Activated CD4-positive, alpha-beta T cell treated with anti-CD3 and anti-CD28 coated beads for 36 hours (primary cell): Measurements from ENCODE around the gene ZNF689. TPM values are rescaled to one million over a fixed set of nuclear protein-coding genes. Genes with fewer than 3 reads are reported as not detected.

Experiments used
- ATAC-seq: fragments of 200-7000 bp; cut with Tn5 transposase; one replicate; pipeline ENCODE4 v1.10.0; 2021; ENCODE audit warnings: mild to moderate bottlenecking, moderate library complexity
- CTCF ChIA-PET: fragments of 350-600 bp; sonication (Branson Sonifier 250); formaldehyde crosslinking; loops from one replicate; lab custom pipeline; 2021; ENCODE audit warnings: antibody characterized with exemption; lab: Charles Lee
- POLR2A ChIA-PET: fragments of 350-600 bp; sonication (Branson Sonifier 250); formaldehyde crosslinking; loops from one replicate; lab custom pipeline; 2021; ENCODE audit warnings: antibody characterized with exemption, inconsistent platforms; lab: Charles Lee
- DNase-seq: peaks from one replicate; pipeline ENCODE4 v3.0.0-alpha.2; 2020
- H3K27ac Mint-ChIP-seq: one replicate; pipeline ENCODE4 v1.8.0; 2021; ENCODE audit warnings: mixed read lengths
- H3K27me3 Mint-ChIP-seq: one replicate; pipeline ENCODE4 v1.8.0; 2021; ENCODE audit warnings: mixed read lengths
- H3K36me3 Mint-ChIP-seq: one replicate; pipeline ENCODE4 v1.8.0; 2021; ENCODE audit warnings: low read depth, mixed read lengths
- H3K4me1 Mint-ChIP-seq: one replicate; pipeline ENCODE4 v1.8.0; 2021; ENCODE audit warnings: mixed read lengths
- H3K4me3 Mint-ChIP-seq: one replicate; pipeline ENCODE4 v1.8.0; 2021; ENCODE audit warnings: mild to moderate bottlenecking, moderate library complexity, mixed read lengths
- H3K9me3 Mint-ChIP-seq: one replicate; pipeline ENCODE4 v1.8.0; 2021; ENCODE audit warnings: low read depth, mixed read lengths
- intact Hi-C, 2 experiments: fragments of 100-400 bp; cut with DNase I in 1 of 2; cut with micrococcal nuclease in 1 of 2; formaldehyde crosslinking; loops; one replicate each; pipeline versions ENCODE4 v1.14.2 to v1.15.1; 2022 to 2024; cut with DNase I, micrococcal nuclease
- total RNA-seq, 2 experiments: library from RNA; stranded (reverse); gene quantifications; one replicate each; pipeline ENCODE4 v1.2.3, GENCODE V29; 2021

ZNF689 gene
- total RNA-seq, 2 experiments from 2014 or later = 9.0 to 10.7 TPM

DNA sequence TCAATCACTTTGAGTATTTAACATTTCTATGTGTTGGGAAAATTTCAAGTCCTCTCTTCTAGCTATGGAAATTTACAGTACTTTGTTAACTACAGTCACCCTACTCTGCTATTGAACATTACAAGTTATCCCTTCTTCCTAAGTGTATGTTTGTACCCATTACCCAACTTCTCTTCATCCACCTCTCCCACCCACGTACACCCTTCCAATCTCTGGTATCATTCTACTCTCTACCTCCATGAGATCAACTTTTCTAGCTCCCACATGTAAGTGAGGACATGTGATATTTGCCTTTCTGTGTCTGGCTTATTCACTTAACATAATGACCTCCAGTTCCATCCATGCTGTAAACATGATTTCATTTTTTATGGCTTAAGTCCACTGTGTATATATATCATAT lies 35.5 kb downstream of the ZNF689 start:
- no peaks in the 10 kb centered on the region for H3K9me3 Mint-ChIP-seq
- ChIA-PET POLR2A (no interaction called here), CTCF (interaction anchor here (0.5 to 2.0 kb wide), 2 partner anchors 11 to 136 kb away, joined by 3 to 8 read pairs; partner anchors contain the start of gene ZNF785)
- no peak for DNase-seq
- no peak overlapping the region for H3K27ac Mint-ChIP-seq
- intact Hi-C loops = no loop called here
- no peak for ATAC-seq
- H3K4me1 Mint-ChIP-seq = peaks cover 35% of the 10 kb centered on the region
- no peak overlapping the region for H3K4me3 Mint-ChIP-seq
- H3K36me3 Mint-ChIP-seq = peaks cover 15% of the 10 kb centered on the region
- H3K27me3 Mint-ChIP-seq = no peaks in the 10 kb centered on the region

- Mint-ChIP-seq H3K4me3 (peak within 1 kb of the TSS; percentile 87), H3K27ac (peak within 1 kb of the TSS; percentile 93), H3K36me3 (peaks cover 8% of the 10 kb centered on the region), H3K9me3 (no peaks in the 10 kb centered on the region), H3K4me1 (peaks cover 60% of the 10 kb centered on the region), H3K27me3 (no peaks in the 10 kb centered on the region)
- POLR2A ChIA-PET = interaction anchor here (0.6 to 2.2 kb wide), 16 partner anchors 9 to 201 kb away, joined by 3 to 21 read pairs (median 4); partner anchors contain the start of genes DCTPP1, ZNF747, ZNF764 and ZNF785
- ATAC-seq (peak; percentile 79), DNase-seq (peak; percentile 95)
- CTCF ChIA-PET = interaction anchor here (0.7 to 1.6 kb wide), 17 partner anchors 12 to 297 kb away, joined by 3 to 12 read pairs (median 4); partner anchors contain the start of genes DCTPP1, ZNF747, ZNF764 and ZNF785
- intact Hi-C loops = loop anchor here (1.0 to 2.0 kb wide), 8 partner anchors 13 to 141 kb away; partner anchors contain the start of genes ZNF764 (in 2 of the 2), ZNF785 (in 2 of the 2), DCTPP1 (in 1 of the 2) and PRR14 (in 1 of the 2)
Observed at GRCh38 chr16:30571445-30572322, 38.5 kb downstream of the ZNF689 start, which contains the start of gene ZNF688. Gene ZNF688 (minus strand): TSS chr16:30571714. CDS start chr16:30571629, 85 bp downstream.

DNA sequence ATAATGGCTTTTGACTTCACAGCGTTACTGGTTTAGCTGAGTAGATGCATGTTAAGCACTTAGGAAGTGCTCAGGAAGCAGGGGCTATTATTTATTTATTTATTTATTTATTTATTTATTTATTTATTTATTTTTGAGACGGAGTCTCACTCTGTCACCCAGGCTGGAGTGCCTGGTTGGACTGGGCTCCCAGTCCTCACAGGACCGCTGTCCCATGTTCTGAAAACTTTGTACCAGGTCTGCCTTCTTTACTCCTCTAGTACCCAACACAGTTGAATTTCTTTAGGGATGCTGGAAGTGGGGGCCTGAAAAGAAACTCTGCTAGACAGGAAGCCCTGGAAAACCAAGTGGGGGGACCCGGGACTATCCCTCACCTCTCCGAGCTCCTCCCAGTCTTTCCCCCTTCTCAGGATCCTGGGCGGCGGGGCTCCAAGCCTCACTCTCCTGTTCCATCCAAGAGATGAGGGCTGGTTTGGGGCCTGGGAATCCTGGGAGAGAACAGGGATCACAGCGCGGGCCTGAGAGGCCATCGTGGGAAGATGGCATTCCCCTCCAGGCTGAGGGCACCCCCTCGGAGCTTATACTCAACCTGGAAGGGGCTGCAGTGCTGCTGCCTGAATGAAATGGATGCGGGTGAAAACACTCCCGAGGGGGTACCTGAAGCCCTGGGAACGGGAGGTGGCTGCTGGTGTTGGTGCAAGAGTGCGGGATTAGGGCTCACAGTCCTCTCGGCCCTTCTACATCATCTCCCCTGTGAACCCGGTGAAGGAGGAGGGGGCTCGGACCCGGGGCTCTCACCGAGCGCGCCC lies 39.3 kb downstream of the ZNF689 start:
- Mint-ChIP-seq H3K9me3 (no peaks in the 10 kb centered on the region), H3K36me3 (peaks cover 8% of the 10 kb centered on the region), H3K4me3 (peak overlapping the region; percentile 87), H3K27ac (peak overlapping the region; percentile 93), H3K4me1 (peaks cover 63% of the 10 kb centered on the region), H3K27me3 (no peaks in the 10 kb centered on the region)
- ATAC-seq = no peak
- ChIA-PET CTCF (interaction anchor here (1.1 to 1.6 kb wide), 4 partner anchors 15 to 44 kb away, joined by 3 to 7 read pairs (median 3); partner anchors contain the start of gene ZNF785), POLR2A (interaction anchor here (1.2 to 2.2 kb wide), 4 partner anchors 13 to 141 kb away, joined by 5 to 21 read pairs (median 9); partner anchors contain the start of genes DCTPP1, ZNF747 and ZNF764)
- peak; percentile 34 for DNase-seq
- intact Hi-C loops = loop anchor here (1.0 kb wide), 2 partner anchors 13 to 36 kb away; partner anchors contain the start of gene ZNF764 (in 1 of the 2)

DNA sequence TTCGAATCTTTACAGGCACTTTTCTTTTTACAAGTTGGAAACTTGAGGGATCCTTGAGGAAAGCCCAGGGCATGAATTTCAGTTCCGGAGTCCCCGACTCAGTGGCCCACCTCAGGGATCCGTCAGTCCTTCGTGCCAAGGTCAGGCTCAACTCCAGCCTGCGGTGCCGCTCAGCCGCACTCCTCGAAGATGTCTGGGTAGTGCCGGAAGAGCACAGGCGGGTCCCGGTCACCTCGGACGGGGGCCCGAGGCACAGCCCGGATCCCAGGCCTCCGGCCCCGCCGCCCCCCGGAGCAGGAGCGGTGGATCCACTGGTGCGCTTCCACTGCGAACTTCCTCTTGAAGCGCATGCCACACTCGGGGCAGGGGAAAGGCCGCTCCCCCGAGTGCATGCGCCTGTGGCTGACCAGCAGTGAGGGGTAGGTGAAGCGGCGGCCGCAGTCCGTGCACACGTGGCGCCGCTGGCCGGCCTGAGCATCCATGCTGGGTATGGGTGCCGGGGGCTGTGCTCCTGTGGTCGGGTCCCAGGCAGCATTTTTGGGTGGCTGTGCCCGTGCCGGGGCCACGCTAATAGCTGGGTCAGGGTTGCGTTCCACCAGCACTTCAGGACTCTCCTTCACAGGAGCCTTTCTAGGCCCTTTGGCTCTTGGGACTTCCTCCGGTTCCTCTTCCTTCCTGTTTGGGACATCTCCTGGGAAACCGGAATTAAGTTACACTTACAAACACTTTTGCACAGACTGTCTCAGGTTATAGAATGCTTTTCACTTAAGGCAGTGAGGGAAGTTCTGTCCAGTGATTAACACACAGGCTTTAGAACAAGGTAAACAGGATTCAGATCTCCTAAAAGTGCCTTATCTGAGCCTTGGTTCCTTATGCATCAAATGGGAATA lies 40.2 kb downstream of the ZNF689 start:
- Mint-ChIP-seq H3K27me3 (no peaks in the 10 kb centered on the region), H3K4me3 (no peak overlapping the region), H3K9me3 (no peaks in the 10 kb centered on the region), H3K4me1 (peaks cover 54% of the 10 kb centered on the region), H3K36me3 (peaks cover 8% of the 10 kb centered on the region), H3K27ac (no peak overlapping the region)
- ChIA-PET CTCF (interaction anchor here (1.1 to 1.2 kb wide), 2 partner anchors 34 to 43 kb away, joined by 3 read pairs; no protein-coding TSS in a partner anchor), POLR2A (interaction anchor here (1.2 kb wide), 1 partner anchor 140 kb away, joined by 5 read pairs; the partner anchor contains the start of gene DCTPP1)
- ATAC-seq (no peak), DNase-seq (no peak)
- intact Hi-C loops = loop anchor here in 1 of 2 experiments (5.0 kb wide), 2 partner anchors 87 to 98 kb away; partner anchors contain the start of genes FBRS and ITGAL

DNA sequence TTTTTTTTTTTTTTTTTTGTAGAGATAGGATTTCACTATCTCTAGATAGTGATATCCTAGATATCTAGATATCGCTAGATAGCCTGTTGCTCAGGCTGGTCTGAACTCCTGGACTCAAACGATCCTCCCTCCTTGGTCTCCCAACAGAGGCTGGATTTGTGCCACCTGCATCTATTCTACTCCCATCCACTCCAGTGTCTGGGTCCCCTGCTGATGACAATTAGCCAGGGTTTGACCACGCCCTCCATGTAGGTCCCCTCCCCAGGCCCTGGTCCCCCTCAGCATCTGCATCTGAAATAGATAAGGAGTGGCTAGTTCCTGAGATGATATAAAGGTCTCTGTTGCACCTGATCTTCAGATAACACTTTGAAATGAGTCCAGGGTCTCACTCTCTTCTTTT lies 40.9 kb downstream of the ZNF689 start:
- peaks cover 50% of the 10 kb centered on the region for H3K4me1 Mint-ChIP-seq
- no peak for ATAC-seq
- CTCF ChIA-PET = no interaction called here
- peaks cover 5% of the 10 kb centered on the region for H3K36me3 Mint-ChIP-seq
- H3K27me3 Mint-ChIP-seq = no peaks in the 10 kb centered on the region
- intact Hi-C loops = loop anchor here in 1 of 2 experiments (5.0 kb wide), 2 partner anchors 88 to 97 kb away; partner anchors contain the start of genes FBRS and ITGAL
- no peak overlapping the region for H3K4me3 Mint-ChIP-seq
- no peaks in the 10 kb centered on the region for H3K9me3 Mint-ChIP-seq
- DNase-seq = no peak
- POLR2A ChIA-PET = interaction anchor here (1.2 kb wide), 1 partner anchor 97 kb away, joined by 4 read pairs; the partner anchor contains the start of gene ITGAL
- peak overlapping the region; percentile 60 for H3K27ac Mint-ChIP-seq

GRCh38 chr16:30567991-30568638 lies 42.1 kb downstream of the ZNF689 start:
- ATAC-seq = peak; percentile 52
- no peaks in the 10 kb centered on the region for H3K27me3 Mint-ChIP-seq
- peak overlapping the region; percentile 98 for H3K27ac Mint-ChIP-seq
- CTCF ChIA-PET = interaction anchor here (0.6 to 0.8 kb wide), 4 partner anchors 32 to 138 kb away, joined by 3 read pairs; partner anchors contain the start of genes DCTPP1 and ITGAL
- peaks cover 45% of the 10 kb centered on the region for H3K4me1 Mint-ChIP-seq
- intact Hi-C loops = loop anchor here (1.0 to 5.0 kb wide), 5 partner anchors 10 to 97 kb away; partner anchors contain the start of genes ZNF764 (in 2 of the 2), FBRS (in 1 of the 2) and ITGAL (in 1 of the 2)
- no peaks in the 10 kb centered on the region for H3K9me3 Mint-ChIP-seq
- peaks cover 4% of the 10 kb centered on the region for H3K36me3 Mint-ChIP-seq
- POLR2A ChIA-PET = interaction anchor here (0.7 to 1.2 kb wide), 4 partner anchors 10 to 96 kb away, joined by 3 to 6 read pairs (median 5); partner anchors contain the start of genes ITGAL, ZNF689, ZNF747 and ZNF764
- peak overlapping the region; percentile 63 for H3K4me3 Mint-ChIP-seq
- DNase-seq = peak; percentile 74

DNA sequence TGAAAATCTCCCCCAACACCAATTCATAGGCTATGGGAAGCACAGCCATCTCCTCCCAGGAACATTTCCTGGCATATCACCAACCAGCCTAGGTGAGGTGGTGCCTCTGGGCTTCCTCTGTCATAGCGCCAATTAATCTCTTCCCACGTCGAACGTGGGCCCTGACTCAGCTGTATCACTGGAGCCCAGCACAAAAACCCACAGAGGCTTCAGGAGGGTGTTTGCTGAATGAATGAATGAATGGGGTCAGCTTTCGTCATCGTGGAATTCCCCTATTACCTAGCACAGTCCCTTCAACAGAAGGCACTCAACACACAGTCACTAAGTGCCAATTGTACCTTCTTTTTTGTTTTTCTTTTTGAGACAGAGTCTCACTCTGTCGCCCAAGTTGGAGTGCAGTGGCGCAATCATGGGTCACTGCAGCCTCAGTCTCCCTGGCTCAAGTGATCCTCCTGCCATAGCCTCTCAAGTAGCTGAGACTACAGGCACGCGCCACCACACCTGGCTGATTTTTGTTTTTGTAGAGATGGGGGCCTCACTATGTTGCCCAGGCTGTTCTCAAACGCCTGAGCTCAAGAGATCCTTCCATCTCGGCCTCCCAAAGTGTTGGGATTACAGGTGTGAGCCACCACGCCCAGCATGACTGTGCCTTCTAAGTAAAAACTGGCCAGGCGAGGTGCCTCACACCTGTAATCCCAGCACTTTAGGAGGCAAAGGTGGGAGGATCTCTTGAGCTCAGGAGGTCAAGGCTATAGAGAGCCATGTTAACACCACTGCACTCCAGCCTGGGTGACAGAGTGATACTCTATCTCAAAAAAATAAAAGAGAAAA lies 42.8 kb downstream of the ZNF689 start:
- intact Hi-C loops = loop anchor here (1.0 to 5.0 kb wide), 3 partner anchors 9 to 95 kb away; partner anchors contain the start of genes FBRS (in 1 of the 2), ITGAL (in 1 of the 2) and ZNF764 (in 1 of the 2)
- Mint-ChIP-seq H3K4me1 (peaks cover 42% of the 10 kb centered on the region), H3K27me3 (no peaks in the 10 kb centered on the region)

DNA sequence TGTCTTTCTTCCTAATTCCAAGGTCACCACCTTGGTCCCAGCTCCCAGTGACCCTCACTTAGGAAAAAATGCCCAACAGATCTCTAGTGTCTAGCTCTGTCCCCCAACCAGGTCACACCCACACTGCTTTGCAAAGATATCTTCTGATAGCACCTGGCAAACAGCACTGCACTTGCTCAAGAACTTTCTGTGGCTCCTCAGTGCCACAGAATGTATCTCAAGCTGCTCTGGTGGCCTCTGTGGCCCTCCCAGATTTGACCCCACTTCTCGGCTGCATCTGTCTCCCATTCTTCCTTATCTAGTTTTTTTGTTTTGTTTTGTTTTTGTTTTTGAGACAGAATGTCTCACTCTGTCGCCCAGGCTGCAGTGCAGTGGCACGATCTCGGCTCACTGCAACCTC lies 43.7 kb downstream of the ZNF689 start:
- Mint-ChIP-seq H3K9me3 (no peaks in the 10 kb centered on the region), H3K27ac (peak overlapping the region; percentile 93), H3K4me3 (no peak overlapping the region), H3K27me3 (no peaks in the 10 kb centered on the region), H3K36me3 (no peaks in the 10 kb centered on the region), H3K4me1 (peaks cover 40% of the 10 kb centered on the region)
- POLR2A ChIA-PET = interaction anchor here (0.6 to 1.1 kb wide), 4 partner anchors 8 to 91 kb away, joined by 3 to 6 read pairs (median 4); partner anchors contain the start of gene ZNF764
- CTCF ChIA-PET = interaction anchor here (1.1 to 2.2 kb wide), 2 partner anchors 9 to 31 kb away, joined by 5 to 9 read pairs; partner anchors contain the start of genes ZNF747 and ZNF764
- no peak for ATAC-seq
- intact Hi-C loops = loop anchor here in 1 of 2 experiments (5.0 kb wide), 2 partner anchors 91 to 94 kb away; partner anchors contain the start of genes FBRS and ITGAL
- DNase-seq = no peak

More for the DNA sequence above, 42.8 kb downstream of the ZNF689 start:
- peak; percentile 84 for DNase-seq
- no peaks in the 10 kb centered on the region for H3K9me3 Mint-ChIP-seq
- ChIA-PET POLR2A (interaction anchor here (0.7 to 1.1 kb wide), 6 partner anchors 9 to 196 kb away, joined by 3 to 6 read pairs (median 4); partner anchors contain the start of genes ZNF689, ZNF747 and ZNF764), CTCF (interaction anchor here (0.6 to 2.2 kb wide), 4 partner anchors 9 to 326 kb away, joined by 3 to 9 read pairs (median 4); partner anchors contain the start of genes ZNF747 and ZNF764)
- peak overlapping the region; percentile 63 for H3K4me3 Mint-ChIP-seq
- peak overlapping the region; percentile 98 for H3K27ac Mint-ChIP-seq
- peak; percentile 47 for ATAC-seq
- peaks cover 3% of the 10 kb centered on the region for H3K36me3 Mint-ChIP-seq
